HepG2 (cell line): ENCODE data around the gene CNPPD1. TPM values are rescaled to one million over a fixed set of nuclear protein-coding genes. Genes with fewer than 3 reads are reported as not detected.

Source experiments
- FOXO1 ChIP-seq: sonication (generic); formaldehyde crosslinking; IDR thresholded peaks from 2 replicates; pipeline ENCODE4 v1.4.0; 2020; ENCODE audit warnings: missing genetic modification reagents
- ISX ChIP-seq: sonication (generic); formaldehyde crosslinking; conservative IDR thresholded peaks from 2 replicates; pipeline ENCODE4 v1.5.0; 2020; ENCODE audit warnings: missing genetic modification reagents
- MXI1 ChIP-seq: IDR thresholded peaks from 3 replicates; pipeline ENCODE4 v1.6.1; 2012; ENCODE audit warnings: low read depth, low read length, inconsistent platforms, borderline replicate concordance
- MYC ChIP-seq: sonication (generic); formaldehyde crosslinking; IDR thresholded peaks from 2 replicates; pipeline ENCODE4 v1.9.0; 2021; ENCODE audit warnings: missing genetic modification reagents, borderline replicate concordance
- POLR2G ChIP-seq: fragments of 200-400 bp; formaldehyde crosslinking; IDR thresholded peaks from 2 replicates; pipeline ENCODE4 v1.6.1; 2018; ENCODE audit warnings: mild to moderate bottlenecking, low read depth, low read length, moderate library complexity
- RELA ChIP-seq: sonication (generic); formaldehyde crosslinking; IDR thresholded peaks from 2 replicates; pipeline ENCODE4 v1.4.0; 2020; ENCODE audit warnings: missing genetic modification reagents
- RXRB ChIP-seq: IDR thresholded peaks from 2 replicates; pipeline ENCODE4 v1.6.1; 2016; ENCODE audit warnings: borderline replicate concordance, missing genetic modification reagents, missing compliant biosample characterization
- SP1 ChIP-seq, 2 experiments: fragments of 450-650 bp in 1 of 2; sonication (generic) in 1 of 2; formaldehyde crosslinking in 1 of 2; IDR thresholded peaks; 2 replicates each; pipeline versions ENCODE4 v1.4.0 to v1.6.1; 2016 to 2020; ENCODE audit warnings: missing genetic modification reagents in 1 of 2
- TAF15 ChIP-seq: fragments of 200-400 bp; formaldehyde crosslinking; IDR thresholded peaks from one replicate; pipeline ENCODE4 v1.6.1; 2018; ENCODE audit warnings: mild to moderate bottlenecking, low read depth, low read length; ENCODE audit not compliant: poor library complexity, severe bottlenecking
- ZMAT3 ChIP-seq: sonication (generic); formaldehyde crosslinking; conservative IDR thresholded peaks from 2 replicates; pipeline ENCODE4 v1.7.0; 2021; ENCODE audit warnings: missing genetic modification reagents
- ZNF121 ChIP-seq: sonication (generic); formaldehyde crosslinking; IDR thresholded peaks from 2 replicates; pipeline ENCODE4 v1.5.0; 2020; ENCODE audit warnings: mild to moderate bottlenecking, missing genetic modification reagents
- ZNF251 ChIP-seq: sonication (generic); formaldehyde crosslinking; IDR thresholded peaks from 2 replicates; pipeline ENCODE4 v1.9.0; 2021; ENCODE audit warnings: mild to moderate bottlenecking, missing genetic modification reagents
- ZNF343 ChIP-seq: sonication (generic); formaldehyde crosslinking; IDR thresholded peaks from 2 replicates; pipeline ENCODE4 v1.4.0; 2020; ENCODE audit warnings: mild to moderate bottlenecking, missing genetic modification reagents
- ZNF431 ChIP-seq: sonication (generic); formaldehyde crosslinking; IDR thresholded peaks from 2 replicates; pipeline ENCODE4 v1.9.0; 2022; ENCODE audit warnings: missing genetic modification reagents, low read depth, mild to moderate bottlenecking, borderline replicate concordance
- ZNF567 ChIP-seq: sonication (generic); formaldehyde crosslinking; IDR thresholded peaks from 2 replicates; pipeline ENCODE4 v1.8.1; 2023; ENCODE audit warnings: mild to moderate bottlenecking, missing genetic modification reagents, borderline replicate concordance
- ZNF615 ChIP-seq: sonication (generic); formaldehyde crosslinking; IDR thresholded peaks from 2 replicates; pipeline ENCODE4 v1.5.0; 2020; ENCODE audit warnings: mild to moderate bottlenecking, missing genetic modification reagents, borderline replicate concordance
- ZNF761 ChIP-seq: sonication (generic); formaldehyde crosslinking; conservative IDR thresholded peaks from 2 replicates; pipeline ENCODE4 v1.4.0; 2020; ENCODE audit warnings: mild to moderate bottlenecking, missing genetic modification reagents
- polyA plus RNA-seq, 8 experiments: library from polyadenylated mRNA; depleted of rRNA in 3 of 8; stranded (reverse) in 7 of 8; unstranded in 1 of 8; fragments of >200 nt; fragmentation: Illumina TruSeq in 4 of 8; extraction: Trizol in 4 of 8; gene quantifications; 2 replicates each; pipeline versions ENCODE4 v1.2.1 to v1.2.3, GENCODE V29; 2011 to 2016; ENCODE audit warnings: low read depth in 4 of 8, missing spikeins in 1 of 8, mixed read lengths in 1 of 8; ENCODE audit not compliant: insufficient read depth in 1 of 8
- total RNA-seq, 5 experiments: library from RNA; depleted of rRNA; stranded (reverse); fragments of >200 nt; fragmentation: Illumina TruSeq; extraction: Trizol; gene quantifications; 2 replicates each; pipeline ENCODE4 v1.2.3, GENCODE V29; 2016; ENCODE audit warnings: low read depth in 1 of 5
- TF ChIP-seq, protein P1 (sequence below): sonication (generic); formaldehyde crosslinking; IDR thresholded peaks from 2 replicates; pipeline ENCODE4 v1.8.0; 2022; ENCODE audit warnings: low read depth, missing genetic modification reagents
- TF ChIP-seq, protein P2 (sequence below): sonication (generic); formaldehyde crosslinking; IDR thresholded peaks from 2 replicates; pipeline ENCODE4 v1.4.0; 2020; ENCODE audit warnings: low read depth, mild to moderate bottlenecking, missing genetic modification reagents
- TF ChIP-seq, protein P3 (sequence below): sonication (generic); formaldehyde crosslinking; IDR thresholded peaks from 2 replicates; pipeline ENCODE4 v1.8.0; 2022; ENCODE audit warnings: mild to moderate bottlenecking, missing genetic modification reagents; ENCODE audit not compliant: insufficient replicate concordance
- TF ChIP-seq, protein P4 (sequence below): sonication (generic); formaldehyde crosslinking; IDR thresholded peaks from 2 replicates; pipeline ENCODE4 v1.5.1; 2020; ENCODE audit warnings: missing genetic modification reagents, mild to moderate bottlenecking, borderline replicate concordance

The CNPPD1 gene
- total and polyA plus RNA-seq, 2 of the 13 experiments (the other 11 are each of a cell fraction or from before 2014, with no cell fraction given): 35.5 to 49.4 TPM

DNA sequence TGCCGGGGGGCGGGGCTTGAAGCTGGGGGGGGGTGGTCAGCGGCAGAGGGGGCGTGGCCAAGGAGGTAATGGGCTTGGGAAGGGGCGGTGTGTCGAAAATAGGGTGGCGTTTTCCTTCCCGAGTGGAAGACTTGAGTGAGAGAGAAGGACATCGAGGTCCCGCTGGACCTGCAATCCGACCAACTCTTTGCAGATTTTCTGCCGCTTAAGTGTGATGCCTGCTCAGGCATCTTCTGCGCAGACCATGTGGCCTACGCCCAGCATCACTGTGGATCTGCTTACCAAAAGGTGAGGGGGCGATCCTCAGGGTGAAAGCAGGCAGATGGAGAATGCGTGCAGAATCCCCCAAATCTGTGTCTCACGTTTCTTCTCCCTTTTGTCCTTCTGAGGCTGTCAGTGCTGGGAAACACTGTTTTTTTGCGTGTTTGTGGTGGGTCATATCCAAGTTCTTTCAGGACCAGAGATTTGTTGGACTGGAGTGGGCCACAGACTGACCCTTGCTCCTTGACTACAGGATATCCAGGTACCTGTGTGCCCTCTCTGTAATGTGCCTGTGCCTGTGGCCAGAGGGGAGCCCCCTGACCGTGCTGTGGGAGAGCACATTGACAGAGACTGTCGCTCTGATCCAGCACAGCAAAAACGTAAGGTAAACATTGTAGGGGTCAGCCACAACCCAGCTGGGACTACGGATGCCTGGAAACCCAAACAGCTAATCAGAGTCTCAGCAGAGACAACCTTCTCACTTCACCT lies 30.6 kb upstream of the CNPPD1 start (continued):
- TF ChIP-seq, protein P1, sequence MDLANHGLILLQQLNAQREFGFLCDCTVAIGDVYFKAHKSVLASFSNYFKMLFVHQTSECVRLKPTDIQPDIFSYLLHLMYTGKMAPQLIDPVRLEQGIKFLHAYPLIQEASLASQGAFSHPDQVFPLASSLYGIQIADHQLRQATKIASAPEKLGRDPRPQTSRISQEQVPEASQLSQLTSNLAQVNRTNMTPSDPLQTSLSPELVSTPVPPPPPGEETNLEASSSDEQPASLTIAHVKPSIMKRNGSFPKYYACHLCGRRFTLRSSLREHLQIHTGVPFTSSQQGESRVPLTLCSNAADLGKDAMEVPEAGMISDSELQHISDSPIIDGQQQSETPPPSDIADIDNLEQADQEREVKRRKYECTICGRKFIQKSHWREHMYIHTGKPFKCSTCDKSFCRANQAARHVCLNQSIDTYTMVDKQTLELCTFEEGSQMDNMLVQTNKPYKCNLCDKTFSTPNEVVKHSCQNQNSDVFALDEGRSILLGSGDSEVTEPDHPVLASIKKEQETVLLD (CRISPR knock-in tag): no peak
- no peak; the same call in 1 of the 2 replicates for TF ChIP-seq ZNF761 (CRISPR knock-in tag)
- TF ChIP-seq ZMAT3 (CRISPR knock-in tag): 0 out of 2 replicates have a peak, but pooled peaks have one; percentile 30
- TF ChIP-seq, protein P2, sequence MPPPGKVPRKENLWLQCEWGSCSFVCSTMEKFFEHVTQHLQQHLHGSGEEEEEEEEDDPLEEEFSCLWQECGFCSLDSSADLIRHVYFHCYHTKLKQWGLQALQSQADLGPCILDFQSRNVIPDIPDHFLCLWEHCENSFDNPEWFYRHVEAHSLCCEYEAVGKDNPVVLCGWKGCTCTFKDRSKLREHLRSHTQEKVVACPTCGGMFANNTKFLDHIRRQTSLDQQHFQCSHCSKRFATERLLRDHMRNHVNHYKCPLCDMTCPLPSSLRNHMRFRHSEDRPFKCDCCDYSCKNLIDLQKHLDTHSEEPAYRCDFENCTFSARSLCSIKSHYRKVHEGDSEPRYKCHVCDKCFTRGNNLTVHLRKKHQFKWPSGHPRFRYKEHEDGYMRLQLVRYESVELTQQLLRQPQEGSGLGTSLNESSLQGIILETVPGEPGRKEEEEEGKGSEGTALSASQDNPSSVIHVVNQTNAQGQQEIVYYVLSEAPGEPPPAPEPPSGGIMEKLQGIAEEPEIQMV: peak; percentile 65; the same call in 1 of the 2 replicates
- TF ChIP-seq SP1 (IDR thresholded peaks at IDR 0.05): no peak
- peak; percentile 54 for TF ChIP-seq SP1 (CRISPR knock-in tag; IDR thresholded peaks at IDR 0.05)
- TF ChIP-seq ISX (CRISPR knock-in tag): no peak
- TF ChIP-seq, protein P3, sequence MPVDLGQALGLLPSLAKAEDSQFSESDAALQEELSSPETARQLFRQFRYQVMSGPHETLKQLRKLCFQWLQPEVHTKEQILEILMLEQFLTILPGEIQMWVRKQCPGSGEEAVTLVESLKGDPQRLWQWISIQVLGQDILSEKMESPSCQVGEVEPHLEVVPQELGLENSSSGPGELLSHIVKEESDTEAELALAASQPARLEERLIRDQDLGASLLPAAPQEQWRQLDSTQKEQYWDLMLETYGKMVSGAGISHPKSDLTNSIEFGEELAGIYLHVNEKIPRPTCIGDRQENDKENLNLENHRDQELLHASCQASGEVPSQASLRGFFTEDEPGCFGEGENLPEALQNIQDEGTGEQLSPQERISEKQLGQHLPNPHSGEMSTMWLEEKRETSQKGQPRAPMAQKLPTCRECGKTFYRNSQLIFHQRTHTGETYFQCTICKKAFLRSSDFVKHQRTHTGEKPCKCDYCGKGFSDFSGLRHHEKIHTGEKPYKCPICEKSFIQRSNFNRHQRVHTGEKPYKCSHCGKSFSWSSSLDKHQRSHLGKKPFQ (CRISPR knock-in tag): no peak
- TF ChIP-seq MYC (CRISPR knock-in tag): peak; percentile 56
- TF ChIP-seq RXRB (CRISPR knock-in tag): no peak; the same call in 1 of the 2 replicates
- TF ChIP-seq MXI1: peak; percentile 11; the same call in 1 of the 3 replicates
- TF ChIP-seq ZNF121 (CRISPR knock-in tag): no peak; the same call in 1 of the 2 replicates
- 0 out of 2 replicates have a peak, but pooled peaks have one; percentile 44 for TF ChIP-seq ZNF251
- 0 out of 2 replicates have a peak, but pooled peaks have one; percentile 7 for TF ChIP-seq ZNF615 (CRISPR knock-in tag)
- 0 out of 2 replicates have a peak, but pooled peaks have one; percentile 42 for TF ChIP-seq FOXO1 (CRISPR knock-in tag)
- TF ChIP-seq TAF15: no peak
- TF ChIP-seq POLR2G: peak; percentile 19; the same call in 1 of the 2 replicates
- TF ChIP-seq RELA (CRISPR knock-in tag): no peak
- TF ChIP-seq, protein P4, sequence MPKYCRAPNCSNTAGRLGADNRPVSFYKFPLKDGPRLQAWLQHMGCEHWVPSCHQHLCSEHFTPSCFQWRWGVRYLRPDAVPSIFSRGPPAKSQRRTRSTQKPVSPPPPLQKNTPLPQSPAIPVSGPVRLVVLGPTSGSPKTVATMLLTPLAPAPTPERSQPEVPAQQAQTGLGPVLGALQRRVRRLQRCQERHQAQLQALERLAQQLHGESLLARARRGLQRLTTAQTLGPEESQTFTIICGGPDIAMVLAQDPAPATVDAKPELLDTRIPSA: no peak
- peak; percentile 15; the same call in 1 of the 2 replicates for TF ChIP-seq ZNF343 (CRISPR knock-in tag)
- TF ChIP-seq ZNF431 (CRISPR knock-in tag): 0 out of 2 replicates have a peak, but pooled peaks have one; percentile 8
- TF ChIP-seq ZNF567 (CRISPR knock-in tag): 0 out of 2 replicates have a peak, but pooled peaks have one; percentile 7
